DMS114 treated with DMSO at 0.1 percent for 48 hours (cell line): Measurements from ENCODE around the gene SETD3.

Experiments used
- DNase-seq: peaks from one replicate; lab custom pipeline; 2025; ENCODE audit not compliant: unreplicated experiment; lab: John Stamatoyannopoulos, UW

SETD3 gene

DNA sequence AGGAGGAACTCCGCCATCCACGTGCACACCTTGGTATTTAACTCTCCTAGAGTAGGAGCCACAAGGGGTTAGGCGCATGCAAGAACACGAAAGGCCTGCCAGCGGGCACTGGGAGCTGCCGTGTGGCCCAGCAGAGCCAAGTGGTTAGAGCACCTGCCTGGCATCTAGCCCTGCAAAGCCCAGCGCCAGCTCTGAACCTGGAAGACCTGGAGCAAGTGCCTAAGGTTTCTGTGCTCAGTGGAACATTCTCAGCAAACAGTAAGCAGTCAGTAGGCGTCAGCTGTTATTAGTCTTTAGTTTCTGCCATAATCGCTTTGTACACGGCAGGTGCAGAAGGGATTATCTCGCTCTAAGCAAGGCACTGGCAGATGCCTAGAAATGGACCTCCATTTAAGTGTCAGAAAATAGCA is 55.4 kb downstream of the SETD3 start:
- DNase-seq: no peak

DNA sequence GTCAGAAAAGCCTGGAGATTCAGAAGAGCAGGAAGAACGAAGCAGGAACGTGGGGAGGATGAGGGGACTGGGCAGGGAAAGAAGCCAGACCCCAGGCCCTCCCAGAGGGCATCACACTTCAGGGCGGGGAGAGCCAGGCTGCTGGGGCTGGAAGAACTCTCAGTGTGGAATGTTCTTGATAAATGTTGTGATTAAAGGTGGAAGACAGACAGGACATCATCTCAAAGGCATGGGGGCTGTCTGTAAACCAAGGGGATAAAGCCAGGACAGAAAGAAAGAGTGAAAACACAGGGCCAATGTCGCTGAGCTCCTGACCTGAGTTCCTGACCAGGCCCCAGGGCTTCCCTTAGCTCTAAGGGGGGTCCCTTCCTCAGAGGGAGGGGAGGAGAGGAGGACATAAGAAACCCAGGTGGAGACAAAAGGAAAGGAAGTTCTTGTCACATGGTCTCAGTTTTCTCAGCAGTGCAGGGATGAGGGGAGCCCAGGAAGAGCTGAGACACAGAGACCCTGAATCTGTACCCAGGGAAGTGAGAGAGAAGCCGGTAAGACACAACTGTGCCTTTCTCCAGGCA is 56.3 kb downstream of the SETD3 start:
- DNase-seq: no peak

DNA sequence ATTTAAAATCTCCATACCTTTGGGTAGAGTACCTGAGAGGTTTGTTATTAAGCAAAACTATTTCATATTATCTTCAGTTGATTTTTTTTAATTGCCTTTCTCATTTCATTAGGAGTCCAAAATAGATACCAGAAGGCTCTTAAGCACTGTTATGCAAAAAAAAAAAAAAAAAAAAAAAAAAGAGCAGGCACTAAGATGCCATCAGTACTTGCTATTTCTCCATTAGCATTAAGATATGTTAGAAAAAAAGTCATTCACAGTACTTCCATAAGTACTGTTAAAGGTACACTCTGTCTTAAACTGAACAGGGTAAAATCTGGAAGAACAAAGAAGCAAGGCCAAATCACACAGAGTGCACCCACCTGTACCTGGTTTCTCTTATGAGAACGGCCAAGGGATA is 57.2 kb downstream of the SETD3 start:
- DNase-seq: no peak

DNA sequence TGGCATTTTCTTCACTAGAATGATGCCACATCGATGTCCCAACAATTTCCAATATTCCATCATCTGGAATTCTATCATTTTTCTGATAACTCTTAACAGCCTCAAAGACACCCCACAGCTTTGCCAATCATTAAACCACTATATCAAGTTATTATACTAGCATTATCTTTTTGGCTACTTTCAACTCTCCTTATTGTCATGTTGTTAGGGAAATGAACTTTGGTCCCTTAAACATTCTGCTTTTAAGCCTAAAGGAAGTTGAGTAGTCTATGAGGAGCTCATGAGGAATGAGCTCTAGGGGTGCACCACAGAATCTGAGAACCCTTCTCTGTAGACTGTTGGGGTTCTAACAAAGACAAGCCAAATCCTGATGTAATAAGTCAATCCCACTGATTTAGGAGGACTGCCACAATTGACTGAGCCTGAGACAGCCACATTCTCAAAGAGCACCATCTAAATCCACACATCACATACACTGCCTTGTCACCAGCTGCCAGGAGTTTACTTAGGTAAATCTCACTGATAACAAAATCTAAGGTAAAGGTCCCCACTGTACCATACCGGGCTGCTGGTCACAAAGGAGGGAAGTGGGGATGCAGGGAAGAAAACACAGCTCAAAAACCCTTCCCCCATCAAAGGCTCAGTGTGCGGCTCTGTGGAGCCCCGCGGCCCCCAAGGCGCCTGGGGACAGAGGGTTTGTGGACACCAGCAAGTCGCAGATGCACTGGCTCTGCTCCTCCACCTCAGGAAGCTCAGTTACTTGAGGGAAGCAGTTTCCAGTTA is 58.2 kb downstream of the SETD3 start:
- no peak for DNase-seq

DNA sequence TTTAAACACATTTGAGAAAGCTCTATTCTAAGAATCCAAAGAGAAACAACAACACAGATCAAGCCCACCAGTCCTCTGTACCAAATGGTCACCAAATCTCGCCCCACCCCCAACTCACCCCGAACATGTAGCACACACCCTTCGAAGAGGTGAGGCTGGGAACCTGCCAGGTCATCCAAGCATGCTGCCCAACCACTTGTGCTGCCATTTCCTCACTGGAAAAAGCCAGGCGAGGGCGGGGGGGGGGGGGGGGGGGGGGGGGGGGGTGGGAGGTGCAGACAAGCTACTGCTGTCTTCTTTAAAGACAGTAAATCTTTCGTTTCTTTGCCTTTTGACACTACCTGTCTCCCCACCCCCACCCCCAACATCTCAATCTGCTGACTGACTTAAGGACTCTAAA is 59.9 kb downstream of the SETD3 start:
- DNase-seq: no peak

DNA sequence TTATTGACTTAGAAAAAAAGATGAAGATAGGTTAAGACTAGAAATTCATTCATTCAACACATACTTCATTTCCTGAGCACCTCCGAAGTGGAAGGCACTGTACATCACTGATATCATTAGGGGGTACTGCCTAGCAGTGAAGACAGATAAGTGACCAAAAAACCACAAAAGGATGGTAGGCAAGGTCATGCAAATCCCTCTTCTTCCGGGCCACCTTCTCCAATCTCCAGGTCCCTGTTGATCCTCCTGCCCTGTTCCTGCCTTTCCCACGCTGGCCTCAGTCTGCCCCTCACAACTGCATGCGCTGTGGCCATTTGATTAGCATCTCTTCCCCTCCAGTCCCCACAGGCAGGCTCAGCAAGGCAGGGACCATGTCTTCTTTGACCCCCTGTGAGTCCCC is 60.8 kb downstream of the SETD3 start:
- no peak for DNase-seq

DNA sequence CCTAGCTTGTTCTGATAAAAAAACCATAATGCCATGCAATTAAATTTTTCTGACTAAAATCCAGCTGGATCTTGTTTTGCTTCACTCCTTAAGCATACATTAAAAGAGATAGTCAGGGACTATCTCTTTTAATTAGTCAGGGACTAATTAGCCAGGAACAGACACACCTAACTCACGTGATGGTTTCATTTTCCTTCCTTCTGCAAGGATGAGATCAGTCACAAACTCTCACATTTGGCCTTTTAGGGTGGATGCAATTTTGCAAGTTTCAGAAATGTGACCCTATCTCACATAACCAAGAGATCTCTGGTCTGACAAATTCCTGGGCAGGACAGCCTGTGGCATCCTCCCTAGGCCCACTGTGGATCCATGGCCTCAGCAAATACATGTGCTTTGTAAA is 62.4 kb downstream of the SETD3 start:
- no peak for DNase-seq

DNA sequence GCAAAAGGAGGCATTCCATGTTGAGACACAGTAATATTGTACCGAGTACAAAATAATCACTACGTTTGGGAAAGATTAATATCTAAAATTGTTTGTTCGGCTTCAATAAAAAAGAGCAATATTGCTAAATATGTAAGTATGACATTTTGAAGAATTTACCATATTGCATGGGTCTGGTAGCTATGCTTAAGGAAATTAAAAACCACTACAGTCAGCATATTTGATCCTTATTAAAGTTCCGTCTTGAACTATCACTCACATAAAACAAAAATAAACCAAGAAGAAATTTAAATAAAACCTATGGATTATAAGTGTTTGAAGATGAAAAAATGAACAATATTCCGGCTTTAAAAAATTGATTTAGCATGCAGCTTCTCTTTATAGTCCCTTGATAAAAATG is 63.8 kb downstream of the SETD3 start:
- no peak for DNase-seq

DNA sequence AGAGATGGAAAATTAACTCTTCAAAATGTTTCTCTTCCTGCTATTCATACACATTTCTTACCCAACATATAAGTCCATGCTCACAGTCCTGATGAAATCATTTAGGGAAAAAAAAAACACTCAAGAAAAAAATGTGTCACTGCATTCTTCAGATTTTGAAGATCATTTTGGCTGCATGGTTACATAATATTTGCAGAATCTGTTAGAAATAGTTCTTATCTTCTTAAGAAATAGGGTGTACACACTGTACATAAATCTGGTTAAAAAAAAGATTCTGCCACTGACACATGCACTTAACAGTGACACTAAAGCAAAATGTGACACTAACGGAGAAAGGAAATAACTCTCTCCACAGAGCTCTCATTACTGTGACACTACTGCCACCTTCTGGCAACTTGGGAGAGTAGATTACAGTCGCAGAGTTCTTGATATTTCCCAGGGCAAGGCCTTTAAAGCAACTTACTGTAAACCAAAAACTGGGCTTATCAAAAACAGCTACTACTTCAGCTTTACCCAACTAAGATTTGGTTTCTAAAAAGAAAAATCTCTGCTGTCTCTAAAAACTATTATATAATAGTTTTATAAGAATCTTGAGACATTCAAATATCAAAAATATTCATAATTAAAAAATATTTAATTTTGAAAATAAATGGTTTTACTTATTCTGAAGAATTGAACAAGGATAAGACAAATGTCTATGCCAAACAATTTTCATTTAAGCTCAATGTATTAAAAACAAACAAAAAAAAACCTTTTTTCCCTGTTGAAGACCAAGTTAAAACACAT is 65.0 kb downstream of the SETD3 start:
- peak; percentile 79 for DNase-seq

DNA sequence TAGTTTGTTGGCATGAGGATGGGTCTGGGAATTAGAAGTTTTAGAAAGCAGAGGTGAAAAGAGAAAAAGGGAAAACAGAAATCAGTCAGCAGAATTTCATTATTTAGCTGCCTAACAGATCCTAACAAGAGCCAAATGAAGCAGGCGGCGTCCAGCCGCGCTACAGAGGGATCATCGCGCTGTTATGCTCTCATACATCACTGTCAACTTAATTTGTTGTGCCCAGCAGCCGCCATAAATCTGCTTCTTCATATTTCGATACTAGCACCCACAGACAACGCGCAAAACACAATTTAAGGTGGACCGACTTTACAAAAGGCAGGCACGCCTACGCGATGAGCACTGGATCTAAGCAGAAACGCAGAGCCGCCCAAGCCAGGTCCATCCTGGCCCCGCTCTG is 66.7 kb downstream of the SETD3 start:
- no peak for DNase-seq

DNA sequence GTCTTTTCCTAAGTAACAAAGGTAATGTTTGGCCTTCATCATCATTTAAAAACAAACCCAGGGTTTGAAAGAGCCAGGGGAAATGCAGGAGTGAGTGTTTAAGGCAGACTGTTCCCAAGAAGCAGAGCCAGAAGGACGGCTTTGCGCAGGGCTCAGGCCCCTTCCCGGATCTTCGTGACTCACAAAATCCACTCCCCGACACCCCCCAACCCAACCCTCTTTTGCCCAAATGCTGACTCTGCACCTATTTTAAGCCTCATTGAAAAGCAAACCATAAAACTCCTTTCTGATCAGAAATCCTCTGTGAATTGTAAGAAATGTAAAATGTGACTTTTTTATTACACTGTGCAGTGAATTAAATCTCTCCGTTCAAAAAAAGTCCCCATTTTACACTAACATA is 67.5 kb downstream of the SETD3 start:
- DNase-seq: no peak

DNA sequence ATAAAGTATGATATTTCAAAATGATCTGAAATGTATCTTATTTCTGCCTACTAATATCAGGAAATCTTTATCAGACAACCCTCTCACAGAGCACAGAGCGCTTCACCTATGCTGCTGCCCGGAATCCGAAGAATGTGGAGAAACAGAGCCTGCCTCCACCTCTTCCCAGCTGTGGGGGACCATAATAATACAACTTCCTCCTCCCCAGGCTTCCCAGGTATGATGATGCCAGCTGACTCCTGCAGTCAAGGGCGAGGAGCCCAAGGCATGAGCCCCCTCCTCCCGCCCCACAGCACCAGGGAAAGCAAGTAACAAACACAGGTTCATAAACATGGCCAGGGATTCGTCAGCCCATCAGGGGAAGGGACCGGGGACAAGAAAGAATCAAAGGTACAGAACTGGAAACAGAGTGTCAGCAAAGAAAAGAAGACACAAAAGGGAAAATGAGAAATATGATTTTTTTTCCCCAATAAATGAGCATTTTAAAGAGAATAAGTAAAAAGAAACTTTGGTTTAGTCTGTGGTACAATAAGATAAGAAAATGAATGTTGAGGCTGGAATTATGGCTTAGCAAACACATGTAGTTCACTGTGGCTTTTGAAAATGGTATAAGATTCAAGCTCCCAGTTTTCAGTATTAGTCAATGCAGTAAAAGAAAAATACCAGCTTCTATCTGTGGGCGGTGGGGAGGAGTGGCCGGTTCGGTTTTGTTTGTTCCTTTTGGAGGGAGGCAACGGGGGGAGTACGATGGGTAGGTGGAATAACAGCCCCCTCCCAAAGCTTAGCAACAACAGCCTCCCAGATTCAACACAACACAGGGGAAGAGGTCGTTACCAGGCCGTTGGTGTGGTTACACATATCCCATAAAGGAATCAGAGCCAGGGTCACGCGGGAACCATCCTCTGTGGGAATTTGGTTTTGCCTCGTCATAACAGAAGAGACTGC is 68.3 kb downstream of the SETD3 start:
- no peak for DNase-seq

DNA sequence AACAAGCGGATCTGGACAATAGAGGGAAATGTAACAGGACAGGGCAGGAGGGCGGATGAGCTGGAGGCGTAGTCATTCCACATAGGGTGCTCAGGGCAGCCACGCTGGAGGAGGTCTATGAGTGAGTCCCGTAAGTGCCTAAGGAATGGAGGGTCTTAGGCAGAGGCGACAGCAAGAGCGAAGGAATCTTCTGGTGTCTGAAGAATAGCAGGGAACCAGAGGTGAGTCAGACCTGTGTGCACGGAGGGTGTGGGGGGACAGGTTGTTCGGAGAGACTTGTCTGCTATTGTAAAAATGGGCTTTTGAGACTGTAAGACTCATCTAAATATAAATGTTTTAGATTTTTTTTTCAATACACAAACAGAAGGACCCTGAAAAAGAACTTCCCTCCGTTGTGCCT is 70.6 kb downstream of the SETD3 start:
- no peak for DNase-seq

DNA sequence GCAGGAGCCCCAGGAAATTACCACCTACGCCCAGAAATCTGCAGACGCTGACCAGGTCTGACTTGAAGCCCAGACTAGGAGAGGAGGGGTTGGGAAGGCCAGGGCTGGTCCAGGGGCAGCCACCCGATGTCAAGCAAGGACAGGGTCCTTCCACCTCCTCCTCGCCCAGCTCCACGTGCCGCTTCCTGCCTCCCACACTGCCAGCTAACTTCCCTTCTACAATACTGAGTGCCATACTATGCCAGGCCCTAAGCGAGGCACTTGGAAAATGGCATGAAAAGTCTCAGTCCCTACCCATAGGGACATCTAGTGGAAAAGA is 71.7 kb downstream of the SETD3 start:
- no peak for DNase-seq

DNA sequence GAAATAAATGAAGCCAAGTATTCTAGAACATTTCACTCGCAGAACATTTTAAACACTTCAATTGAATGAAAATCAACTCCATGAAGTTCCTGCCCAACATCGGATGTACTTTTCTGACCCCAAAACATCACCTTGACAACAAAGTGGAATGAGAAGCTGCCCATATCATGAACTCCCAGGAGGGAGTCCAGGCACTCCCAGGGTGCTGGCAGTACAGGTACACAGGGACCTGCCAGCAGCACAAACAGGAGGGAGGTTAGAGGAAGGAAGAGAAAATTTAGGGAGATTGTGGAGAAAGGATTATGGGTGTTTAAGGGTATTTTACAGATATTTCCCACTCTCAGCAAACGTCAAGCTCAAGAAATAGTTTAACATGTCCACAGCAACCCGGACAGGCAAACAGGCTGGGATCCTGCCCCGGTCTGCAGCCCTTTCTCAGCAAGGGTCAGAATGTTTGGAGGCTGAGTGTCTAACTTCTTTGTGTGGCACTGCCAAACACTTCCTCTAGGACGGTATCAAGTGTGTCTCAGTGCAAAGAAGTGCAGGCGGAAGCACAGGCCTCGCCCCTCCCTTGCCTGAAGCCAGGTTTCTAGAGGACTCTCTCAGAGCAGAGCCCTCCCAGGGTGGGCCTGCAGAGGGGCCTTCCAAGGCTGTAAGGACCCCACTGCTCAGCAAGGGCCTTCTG is 72.2 kb downstream of the SETD3 start:
- no peak for DNase-seq

DNA sequence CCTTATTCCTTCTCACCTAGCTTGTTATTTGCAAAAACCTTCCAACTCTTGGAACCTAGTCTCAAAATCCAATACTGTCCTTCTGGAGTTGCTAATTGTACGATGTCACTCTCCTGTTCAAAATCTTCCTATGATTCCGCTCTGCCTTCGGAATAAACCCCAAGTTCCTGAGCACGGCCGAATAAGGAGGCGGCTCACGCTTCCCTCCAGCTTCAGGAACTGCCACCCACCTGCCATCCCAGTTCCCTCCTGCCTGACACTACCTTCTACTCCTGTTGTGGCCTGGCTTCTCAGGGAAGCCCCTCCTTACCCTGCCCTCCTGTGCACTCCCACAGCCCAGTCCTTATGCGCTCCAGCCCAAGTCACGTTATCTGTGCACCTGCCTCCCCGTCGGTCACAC is 73.2 kb downstream of the SETD3 start:
- DNase-seq: no peak

DNA sequence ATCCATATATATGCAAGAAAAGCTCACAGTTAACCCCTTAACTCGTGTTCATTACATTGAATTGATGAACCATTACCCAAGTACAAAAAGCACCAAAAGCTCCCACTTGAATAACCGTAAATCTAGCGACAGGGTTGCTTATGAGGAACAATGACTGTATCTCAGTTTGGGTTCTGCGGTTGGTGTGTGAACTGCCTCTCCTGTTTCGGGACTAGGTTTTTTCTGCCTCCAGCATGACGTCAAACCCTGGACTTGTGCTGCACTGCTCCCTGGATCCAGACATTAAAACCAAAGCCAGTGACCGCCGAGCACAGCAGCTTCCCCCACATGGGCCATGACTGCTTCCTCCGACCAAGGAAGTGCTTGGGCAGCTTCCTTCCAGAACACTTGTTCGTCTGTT is 77.7 kb downstream of the SETD3 start:
- DNase-seq: no peak

DNA sequence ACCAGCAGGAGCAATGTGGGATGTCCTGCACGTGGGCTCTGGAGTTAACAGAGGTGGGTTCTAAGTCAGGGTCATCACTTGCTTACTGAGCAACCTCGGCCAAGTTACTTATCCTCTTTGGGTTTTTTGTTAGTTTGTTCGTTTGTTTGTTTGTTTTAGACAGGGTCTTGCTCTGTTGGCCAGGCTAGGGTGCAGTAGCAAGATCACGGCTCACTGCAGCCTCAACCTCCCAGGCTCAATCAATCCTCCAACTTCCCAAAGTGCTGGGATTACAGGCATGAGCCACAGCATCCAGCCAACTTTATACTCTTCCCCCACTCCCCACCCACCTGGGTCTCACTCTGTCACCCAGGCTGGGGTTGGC is 78.4 kb downstream of the SETD3 start:
- no peak for DNase-seq

DNA sequence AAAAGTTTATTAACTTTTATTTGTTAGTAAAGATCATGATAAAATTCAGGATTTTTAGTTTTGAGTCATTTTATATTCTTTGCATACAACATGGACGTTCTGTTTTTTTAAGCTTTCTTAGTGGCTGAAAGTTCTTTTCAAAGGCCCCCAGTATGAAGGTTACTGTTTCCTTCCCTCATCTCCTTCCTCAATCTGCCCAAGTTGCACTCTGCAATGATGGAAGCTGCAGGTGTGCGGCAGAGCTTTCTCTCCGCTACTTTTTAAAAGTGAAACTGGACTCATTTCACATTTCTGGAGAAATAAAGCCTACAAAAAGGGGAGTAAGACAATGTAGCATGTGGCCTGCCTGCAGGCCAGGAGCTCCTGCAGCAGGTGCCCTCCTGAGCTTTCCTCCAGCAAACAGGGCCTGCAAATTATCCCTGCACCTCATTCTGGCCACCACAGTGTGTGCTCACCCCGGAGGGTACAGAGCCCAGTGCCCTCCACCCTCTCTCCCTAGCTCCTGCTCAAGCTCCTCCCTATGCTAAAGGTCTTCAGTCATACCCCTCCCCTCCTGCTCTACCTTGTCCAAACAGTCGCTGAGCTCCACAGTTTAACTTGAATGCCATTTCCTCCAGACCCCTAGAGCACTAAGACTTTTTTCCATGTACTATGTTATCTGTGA is 78.9 kb downstream of the SETD3 start:
- no peak for DNase-seq

DNA sequence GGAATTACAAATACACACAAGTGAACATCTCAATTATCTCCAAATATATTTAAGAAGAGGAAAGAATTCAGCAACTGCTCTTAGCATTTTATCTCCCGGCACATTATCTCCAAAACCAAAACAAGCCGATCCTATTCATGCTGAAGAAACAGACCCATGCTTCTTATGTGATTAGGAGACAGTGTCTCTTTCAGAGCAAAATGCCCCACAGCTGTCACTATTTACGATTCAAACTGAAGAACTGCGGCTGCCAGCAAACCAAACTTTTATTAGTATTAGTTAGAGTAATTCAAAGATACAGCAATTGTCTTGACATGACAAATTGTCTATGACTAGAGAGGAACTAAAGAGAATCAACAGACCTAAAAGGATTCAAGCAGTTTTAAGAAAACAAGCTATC is 79.4 kb downstream of the SETD3 start:
- DNase-seq: no peak
